Glomerular visceral epithelial cell (primary cell): ENCODE measurements around the gene LRMDA.

Experiments used
- DNase-seq: peaks from one replicate; pipeline ENCODE4 v3.0.0-alpha.2; 2016; ENCODE audit errors: extremely low spot score

The LRMDA gene

GRCh38 chr10:76085002-76085816 is 653.8 kb downstream of the LRMDA start:
- DNase-seq = no peak

- no peak for DNase-seq
Observed at GRCh38 chr10:76085817-76086167, 654.4 kb downstream of the LRMDA start.

- DNase-seq = no peak
Observed at GRCh38 chr10:76086170-76086760, 654.8 kb downstream of the LRMDA start.

GRCh38 chr10:76086761-76087639 is 655.6 kb downstream of the LRMDA start:
- DNase-seq = peak; percentile 86

GRCh38 chr10:76088008-76088407 is 656.6 kb downstream of the LRMDA start:
- DNase-seq = no peak

- DNase-seq = no peak
Observed at GRCh38 chr10:76088980-76089379, 657.6 kb downstream of the LRMDA start.

GRCh38 chr10:76089556-76090180 is 658.2 kb downstream of the LRMDA start:
- no peak for DNase-seq

- no peak for DNase-seq
Observed at GRCh38 chr10:76091926-76092325, 660.5 kb downstream of the LRMDA start.

- no peak for DNase-seq
Observed at GRCh38 chr10:76106611-76107010, 675.2 kb downstream of the LRMDA start.

GRCh38 chr10:76108563-76109359 is 677.3 kb downstream of the LRMDA start:
- no peak for DNase-seq

GRCh38 chr10:76111404-76111803 is 680.0 kb downstream of the LRMDA start:
- DNase-seq = no peak

GRCh38 chr10:76111986-76112825 is 680.8 kb downstream of the LRMDA start:
- no peak for DNase-seq

GRCh38 chr10:76112826-76113150 is 681.4 kb downstream of the LRMDA start:
- DNase-seq = no peak

- DNase-seq = peak; percentile 21
Observed at GRCh38 chr10:76113952-76114351, 682.5 kb downstream of the LRMDA start.

- DNase-seq = no peak
Observed at GRCh38 chr10:76114581-76115001, 683.2 kb downstream of the LRMDA start.

- DNase-seq = no peak
Observed at GRCh38 chr10:76115131-76115470, 683.7 kb downstream of the LRMDA start.

- DNase-seq = peak; percentile 41
Observed at GRCh38 chr10:76115471-76116155, 684.2 kb downstream of the LRMDA start.

GRCh38 chr10:76116523-76116922 is 685.1 kb downstream of the LRMDA start:
- no peak for DNase-seq

GRCh38 chr10:76117949-76118348 is 686.5 kb downstream of the LRMDA start:
- DNase-seq = peak; percentile 36

- no peak for DNase-seq
Observed at GRCh38 chr10:76119036-76119435, 687.6 kb downstream of the LRMDA start.
